Measurements from ENCODE around the gene PHLDA3.

Gene PHLDA3

DNA sequence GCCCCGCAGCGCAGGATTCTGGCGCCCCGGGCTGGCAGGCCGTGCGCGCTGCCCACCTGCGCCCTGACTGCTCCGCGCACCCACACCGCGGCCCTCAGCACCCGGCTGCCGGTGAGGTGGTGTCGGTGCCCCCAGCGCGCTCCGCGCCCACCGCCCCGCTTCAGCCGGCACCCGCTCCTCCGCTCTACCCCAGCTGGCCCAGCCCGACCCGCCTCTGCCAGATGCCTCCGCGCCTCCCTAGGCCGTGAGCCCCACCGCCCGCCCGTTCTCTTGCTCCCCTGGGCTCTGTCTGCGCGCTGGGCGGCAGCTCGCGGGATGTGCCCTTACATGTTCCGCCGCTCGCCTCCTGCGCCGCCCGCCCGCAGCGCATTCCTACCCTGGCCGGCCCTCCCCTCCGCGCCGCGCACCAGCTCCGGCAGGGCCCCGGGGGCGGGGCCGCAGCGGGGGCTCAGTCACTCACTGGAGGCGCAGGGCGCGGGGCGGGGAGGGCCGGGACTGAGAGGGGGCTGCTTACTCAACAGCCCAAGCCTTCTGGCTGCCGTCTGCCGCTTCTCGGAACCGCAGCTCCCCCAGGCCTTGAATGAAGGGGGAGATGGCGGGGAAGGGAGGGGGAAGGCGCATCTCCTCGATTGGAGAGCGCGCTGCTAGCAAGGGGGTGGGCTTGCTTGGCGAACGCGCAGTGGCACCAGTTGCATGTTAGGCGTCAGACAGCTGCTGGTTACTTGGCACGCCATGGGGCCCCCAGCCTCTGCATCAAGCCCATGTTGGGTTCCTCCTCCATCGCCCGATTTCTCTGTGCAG, at the start of gene PHLDA3:
Gene PHLDA3, minus strand, starts transcription at position 345 of the 801 bp plus-strand sequence. CDS start 402 bp downstream, outside the sequence.
- DNase-seq (ENCODE audit: low read depth) = no peak

DNA sequence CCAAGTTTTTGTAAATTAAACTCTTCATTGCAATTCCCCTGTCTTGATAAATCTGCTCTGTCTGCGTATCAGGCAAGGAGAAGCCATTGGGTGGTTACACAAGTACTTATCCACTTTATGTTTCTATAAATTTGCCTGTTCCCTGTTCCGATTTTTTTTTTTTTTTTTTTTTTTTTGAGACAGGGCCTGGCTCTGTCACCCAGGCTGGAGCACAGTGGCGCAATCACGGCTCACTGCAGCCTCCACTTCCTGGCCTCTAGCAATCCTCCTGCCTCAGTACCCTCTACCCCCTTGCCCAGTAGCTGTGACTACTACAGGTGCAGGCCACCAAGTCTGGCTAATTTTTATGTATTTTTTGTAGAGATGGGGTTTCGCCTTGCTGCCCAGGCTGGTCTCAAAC, 49.1 kb upstream of the PHLDA3 start:
- no peak for DNase-seq (ENCODE audit: low read depth)

DNA sequence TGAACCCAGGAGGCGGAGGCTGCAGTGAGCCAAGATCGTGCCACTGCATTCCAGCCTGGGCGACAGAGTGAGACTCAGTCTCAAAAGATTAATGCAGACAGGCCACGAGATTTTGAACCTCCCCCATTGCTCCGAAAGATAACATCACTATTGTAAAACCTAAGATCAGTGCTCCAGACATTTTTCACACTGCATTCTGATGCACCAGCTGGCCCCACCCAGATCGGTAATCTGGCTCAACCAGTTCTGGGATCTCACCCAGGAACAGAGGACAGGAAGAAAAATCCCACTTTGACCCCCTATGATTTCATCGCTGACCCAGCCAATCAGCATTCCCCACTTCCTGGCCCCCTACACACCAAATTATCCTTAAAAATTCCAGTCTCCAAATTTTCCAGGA, 48.6 kb upstream of the PHLDA3 start:
- no peak for DNase-seq (ENCODE audit: low read depth)

DNA sequence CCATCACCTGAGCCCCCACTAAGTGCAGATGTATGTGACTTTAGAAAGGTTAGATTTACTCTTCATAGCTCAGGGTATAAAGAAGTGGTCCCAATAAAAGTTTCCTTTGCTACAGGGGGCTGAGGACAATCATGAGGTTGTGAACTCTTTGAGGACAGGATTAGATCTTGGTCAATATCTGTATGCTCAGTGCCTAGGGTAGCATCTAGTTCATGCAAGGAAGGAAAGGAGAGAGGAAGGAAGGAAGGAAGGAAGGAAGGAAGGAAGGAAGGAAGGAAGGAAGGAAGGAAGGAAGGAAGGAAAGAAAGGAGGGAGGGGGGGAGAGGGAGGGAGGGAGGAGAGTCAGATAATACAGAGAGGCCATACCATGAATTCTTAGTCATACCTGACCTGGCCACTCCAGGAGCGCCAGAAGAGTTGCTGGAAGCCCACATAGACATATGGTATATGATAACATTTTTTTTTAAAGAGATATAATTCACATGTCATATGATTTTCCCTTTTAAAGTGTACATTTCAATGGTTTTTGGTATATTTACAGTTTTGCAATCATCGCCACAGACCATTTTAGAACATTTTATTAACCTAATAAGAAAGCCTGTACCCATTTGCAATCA, 47.6 kb upstream of the PHLDA3 start:
- DNase-seq (ENCODE audit: low read depth) = no peak

DNA sequence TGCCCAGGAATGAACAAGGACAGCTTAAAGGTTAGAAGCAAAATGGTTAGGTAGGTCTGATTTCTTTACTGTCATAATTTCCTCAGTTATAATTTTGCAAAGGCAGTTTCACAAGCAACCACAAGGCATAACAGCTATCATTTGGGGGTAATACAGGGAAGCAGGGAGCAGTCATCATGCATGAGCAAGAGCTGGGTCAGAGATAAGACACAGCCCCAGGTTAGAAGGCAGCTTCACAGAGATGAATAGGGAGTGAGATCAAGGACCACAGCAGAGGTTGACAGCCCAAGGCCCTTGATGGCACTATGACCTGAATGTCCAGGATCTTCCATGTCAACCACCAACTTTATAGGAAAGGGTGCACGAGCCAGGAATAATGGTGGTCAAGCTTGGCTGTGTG, 46.9 kb upstream of the PHLDA3 start:
- no peak for DNase-seq (ENCODE audit: low read depth)

DNA sequence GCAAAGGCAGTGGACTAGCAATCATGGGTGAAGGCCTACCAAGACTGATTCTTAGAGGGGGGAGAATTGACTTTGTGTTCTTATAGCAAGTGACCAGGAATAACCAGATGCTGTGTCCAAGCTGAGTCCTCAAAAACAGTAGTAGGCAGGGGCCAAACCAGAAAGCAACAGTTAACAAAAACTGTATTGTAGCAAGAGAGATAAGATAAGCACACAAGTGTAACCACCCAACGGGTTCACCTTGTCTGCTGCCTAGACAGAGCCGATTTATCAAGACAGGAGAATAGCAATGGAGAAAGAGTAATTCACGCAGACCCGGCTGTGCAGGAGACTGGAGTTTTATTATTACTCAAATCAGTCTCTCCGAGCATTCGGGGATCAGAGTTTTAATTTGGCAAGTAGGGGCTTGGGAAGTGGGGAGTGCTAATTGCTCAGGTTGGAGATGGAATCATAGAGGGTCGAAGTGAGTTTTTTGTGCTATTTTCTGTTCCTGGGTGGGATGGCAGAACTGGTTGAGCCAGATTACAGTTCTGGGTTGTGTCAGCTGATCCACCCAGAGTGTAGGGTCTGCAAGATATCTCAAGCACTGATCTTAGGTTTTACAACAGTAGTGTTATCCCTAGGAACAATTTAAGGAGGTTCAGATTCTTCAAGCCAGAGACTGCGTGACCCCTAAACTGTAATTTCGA, 46.2 kb upstream of the PHLDA3 start:
- no peak for DNase-seq (ENCODE audit: low read depth)

DNA sequence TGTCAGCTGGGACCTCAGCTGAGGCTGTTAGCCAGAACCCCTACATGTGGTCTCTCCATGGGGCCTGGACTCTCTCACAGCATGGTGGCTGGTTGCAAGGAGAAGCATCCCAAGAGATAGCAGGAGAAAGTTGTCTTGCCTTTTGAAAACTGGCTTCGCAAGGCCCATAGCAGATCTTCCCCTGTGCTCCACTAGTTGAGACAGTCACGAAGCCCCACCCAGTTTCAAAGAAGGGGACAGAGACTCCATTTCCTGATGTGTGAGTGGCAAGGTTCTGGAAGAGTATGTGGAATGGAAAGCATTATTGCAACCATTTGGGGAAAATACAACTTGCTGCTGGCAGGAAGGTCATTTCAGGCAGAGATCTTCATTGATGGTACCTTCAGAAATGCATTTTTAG, 45.5 kb upstream of the PHLDA3 start:
- no peak for DNase-seq (ENCODE audit: low read depth)

DNA sequence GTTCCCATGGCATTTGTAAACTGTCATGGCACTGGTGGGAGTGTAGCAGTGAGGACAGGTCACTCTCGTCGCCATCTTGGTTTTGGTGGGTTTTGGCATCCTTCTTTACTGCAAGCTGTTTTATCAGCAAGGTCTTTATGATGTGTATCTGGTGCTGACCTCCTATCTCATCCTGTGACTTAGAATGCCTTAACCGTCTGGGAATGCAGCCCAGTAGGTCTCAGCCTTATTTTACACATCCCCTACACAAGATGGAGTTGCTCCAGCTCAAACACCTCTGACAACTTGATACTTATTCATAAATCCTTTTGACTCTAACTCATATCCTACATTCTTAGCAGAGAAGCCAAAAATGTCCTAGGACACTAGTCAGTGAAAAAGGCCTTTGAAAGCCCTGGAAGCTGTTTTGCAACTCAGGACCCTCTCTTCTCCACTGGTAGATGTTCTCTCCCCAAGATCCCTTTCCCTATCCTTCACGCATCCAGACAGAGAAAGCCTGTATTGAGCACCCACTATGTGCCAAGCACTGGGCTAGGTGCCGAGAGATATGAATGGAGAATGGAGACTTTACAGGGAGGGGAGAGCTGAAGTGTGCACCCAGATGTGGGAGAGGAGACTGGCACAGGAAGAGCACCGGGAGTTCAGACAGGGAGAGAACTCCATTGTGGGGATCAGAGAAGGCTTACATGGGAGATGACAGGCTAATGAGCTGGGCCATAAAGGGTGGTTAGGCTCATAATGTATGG, 44.7 kb upstream of the PHLDA3 start:
- DNase-seq (ENCODE audit: low read depth) = no peak

DNA sequence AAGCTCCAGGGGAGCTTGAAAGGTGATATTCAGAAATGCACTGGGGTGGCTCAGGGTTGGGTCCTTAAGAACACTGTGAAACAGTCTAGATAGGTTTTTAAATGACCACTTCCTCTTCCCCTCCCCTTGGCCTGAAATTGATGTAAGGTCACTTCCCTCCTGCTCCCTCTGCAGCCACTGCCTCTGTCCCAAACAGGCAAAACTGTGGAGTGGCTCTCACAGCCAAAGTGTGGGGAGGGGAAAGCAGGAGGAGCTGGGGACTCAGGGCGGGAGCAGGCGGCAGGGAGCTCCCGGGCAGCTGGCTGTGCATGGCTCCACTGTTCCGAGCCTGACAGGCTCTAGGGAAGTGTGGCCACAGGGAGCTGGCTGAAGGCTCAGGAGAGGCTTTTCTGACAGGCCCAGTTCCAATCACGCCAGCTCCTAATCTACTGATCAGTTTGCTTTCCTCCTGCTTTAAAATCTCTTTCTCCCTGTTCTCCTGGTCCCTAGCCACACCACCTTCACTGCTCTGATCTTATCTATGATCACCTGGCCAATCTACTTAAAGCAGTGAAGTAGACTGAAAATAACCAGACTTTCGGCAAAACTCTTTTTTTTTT, 43.1 kb upstream of the PHLDA3 start:
- no peak for DNase-seq (ENCODE audit: low read depth)

DNA sequence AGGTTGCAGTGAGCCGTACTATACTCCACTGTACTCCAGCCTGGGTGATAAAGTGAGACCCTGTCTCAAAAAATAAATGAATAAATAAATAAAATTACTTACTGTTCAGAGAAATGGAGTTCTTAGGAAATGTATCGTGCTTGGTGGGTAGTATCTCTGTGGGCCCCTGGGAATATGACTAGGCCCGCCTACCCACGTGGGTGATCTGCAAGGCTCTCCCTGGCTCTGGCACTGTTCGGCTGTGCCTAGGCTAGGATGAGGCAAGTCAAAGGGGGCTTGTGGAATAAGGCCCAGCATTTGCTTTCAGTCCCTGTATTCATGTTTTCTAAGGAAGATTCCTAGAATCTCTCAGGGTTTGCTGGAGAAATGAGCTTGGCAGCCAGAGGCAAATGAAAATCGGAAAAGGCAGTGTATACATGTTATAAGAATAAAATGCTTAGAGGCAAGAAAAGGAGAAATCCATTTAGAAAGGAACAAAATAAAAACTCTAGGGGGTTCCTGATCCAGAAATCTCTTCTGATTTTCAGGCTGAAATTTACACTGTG, 42.5 kb upstream of the PHLDA3 start:
- DNase-seq (ENCODE audit: low read depth) = no peak

DNA sequence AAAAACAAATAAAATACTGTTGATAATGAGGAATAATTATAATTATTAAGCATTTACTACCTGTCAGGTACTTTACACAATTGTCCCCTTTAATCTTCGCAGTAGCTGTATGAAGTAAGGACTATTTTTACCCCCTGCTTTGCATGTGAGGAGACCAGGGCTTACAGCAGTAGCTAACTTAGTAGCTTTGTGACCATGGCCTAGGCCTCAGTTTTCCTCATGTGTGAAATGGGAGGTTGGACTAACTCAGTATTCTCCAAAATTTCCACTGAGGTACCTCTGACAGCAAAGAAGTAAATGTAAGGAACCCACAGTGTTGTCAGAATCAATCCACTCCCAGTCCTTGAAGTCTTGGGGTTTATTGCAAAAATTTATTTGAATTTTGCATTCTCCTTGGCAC, 41.7 kb upstream of the PHLDA3 start:
- DNase-seq (ENCODE audit: low read depth) = no peak

DNA sequence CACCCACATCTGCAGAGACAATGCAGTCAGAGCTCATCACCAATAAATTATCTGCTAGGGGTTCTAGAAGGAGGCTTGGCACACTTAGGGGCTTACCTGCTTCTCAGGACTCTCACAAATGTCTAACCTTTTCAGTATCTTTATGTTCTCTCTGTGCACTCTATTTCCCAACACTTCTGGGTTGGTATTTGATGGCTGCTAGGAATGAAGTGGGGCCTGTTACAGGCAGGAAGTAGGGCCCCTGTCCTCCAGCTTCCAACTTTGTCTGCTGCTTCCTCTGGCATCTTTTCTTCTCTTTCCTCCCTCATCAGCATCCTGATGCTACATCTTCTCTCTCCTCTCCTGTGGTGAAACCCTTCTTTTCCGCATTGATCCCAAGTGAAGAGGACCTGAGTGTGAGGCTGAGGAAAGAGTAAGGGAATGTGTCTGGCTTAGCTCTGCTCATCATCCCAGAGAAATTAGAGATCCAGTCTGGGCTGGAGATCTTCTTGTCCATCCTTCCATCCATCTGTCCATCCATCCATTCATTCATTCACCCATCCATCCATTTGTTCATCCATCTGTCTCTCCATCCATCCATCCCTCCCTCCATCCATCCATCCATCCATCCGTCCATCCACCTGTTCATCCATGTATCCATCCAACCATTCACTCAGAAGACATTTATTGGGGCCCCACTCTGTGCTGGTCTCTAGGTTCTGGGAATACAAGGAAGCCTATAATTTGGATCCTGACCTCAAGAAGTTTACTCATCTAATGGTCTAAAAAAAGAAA, 40.8 kb upstream of the PHLDA3 start:
- no peak for DNase-seq (ENCODE audit: low read depth)

DNA sequence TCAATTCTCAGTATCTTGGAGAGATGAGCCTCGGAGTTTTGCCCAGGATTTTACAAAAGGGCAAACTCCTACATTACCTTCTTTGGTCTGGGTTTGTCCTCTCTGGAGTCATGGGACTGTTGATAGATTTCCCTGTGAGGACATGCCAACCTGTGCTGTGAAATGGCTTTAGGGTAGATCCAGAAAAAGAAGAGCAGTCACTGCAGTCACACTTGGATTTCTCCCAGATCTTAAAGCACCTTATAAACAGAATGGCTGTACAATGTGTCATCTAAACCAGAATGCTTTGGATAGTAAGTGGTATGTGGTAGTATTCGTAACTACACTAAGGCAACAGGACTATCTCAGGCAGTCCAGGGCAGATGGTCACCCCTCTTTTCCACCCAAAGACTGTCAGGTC, 39.8 kb upstream of the PHLDA3 start:
- no peak for DNase-seq (ENCODE audit: low read depth)

DNA sequence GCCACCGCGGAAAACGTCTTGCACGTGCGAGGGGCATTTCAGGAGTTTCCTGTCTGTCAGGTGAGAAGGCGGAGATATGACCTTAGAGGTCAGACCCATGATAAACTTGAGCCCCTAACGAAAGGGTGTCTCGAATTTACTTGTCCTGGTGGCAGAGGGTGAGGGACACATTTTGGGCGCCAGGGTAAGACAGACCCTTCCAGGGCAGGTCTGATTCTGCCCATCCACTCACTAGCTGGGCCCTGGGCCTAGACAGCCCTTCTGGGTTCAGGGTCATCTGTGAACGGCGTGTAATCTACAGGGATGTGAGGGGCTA, 38.3 kb upstream of the PHLDA3 start:
- no peak for DNase-seq (ENCODE audit: low read depth)

DNA sequence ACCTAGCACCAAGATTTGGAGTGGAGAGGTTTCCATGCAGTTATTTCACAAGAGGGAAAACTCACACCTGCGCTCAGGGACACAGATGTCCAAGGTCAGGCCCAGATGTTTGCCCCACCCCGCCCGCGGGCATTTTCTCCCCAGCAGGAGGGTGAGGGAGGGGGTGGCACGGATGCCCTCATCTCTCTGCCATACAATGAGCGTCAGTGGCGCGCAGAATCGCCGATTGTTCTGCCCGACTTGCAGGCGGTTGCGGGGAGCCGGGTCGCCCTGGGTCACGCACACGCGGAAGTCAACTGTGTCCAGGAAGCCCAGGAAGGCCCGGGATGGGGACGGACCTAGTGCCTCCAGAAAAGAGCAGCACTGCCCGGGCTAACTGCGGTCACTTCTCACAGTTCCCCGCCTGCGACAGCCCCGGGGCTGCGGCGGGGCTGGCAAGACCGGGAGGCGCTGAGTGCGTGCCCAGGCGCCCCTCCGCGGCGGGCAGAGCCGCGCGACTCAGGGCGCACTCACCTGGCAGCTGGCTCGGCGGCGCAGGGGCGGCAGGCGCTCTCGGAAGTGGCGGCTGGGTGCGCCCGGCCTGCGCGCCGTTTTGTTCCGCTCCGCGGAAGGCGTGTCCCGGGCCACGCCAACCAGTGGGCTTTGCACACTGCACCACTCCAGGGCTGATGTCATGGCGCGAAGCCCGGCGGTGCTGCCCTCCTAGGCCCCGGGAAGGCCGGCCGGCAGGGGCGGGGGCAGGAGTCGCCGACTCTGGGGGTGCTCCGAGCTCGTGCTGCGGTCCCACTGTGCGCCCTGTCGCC, 37.8 kb upstream of the PHLDA3 start, which contains the start of gene CSRP1:
Gene CSRP1, minus strand, starts transcription at position 567 of the 803 bp plus-strand sequence. CDS start 10,820 bp downstream, outside the sequence.
- DNase-seq (ENCODE audit: low read depth) = no peak

DNA sequence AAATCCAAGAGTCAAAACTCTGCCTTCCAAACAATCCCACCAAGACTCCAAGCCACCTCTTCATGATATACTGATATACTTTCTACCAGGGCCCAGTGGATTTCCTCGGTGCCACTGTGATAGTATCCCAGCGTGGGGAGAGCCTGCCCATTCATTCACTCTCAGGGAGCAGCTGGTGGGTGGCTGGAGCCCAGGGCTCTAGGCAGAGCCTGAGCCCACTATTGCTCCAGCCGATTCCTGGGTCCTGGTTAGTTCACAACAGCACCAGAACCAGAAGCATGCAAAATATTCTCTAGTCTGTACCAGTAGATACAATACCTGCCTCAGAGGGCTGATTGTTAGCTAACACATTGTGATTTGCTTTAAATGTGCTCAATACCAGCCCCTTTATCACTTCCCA, 37.1 kb upstream of the PHLDA3 start:
- DNase-seq (ENCODE audit: low read depth) = no peak

DNA sequence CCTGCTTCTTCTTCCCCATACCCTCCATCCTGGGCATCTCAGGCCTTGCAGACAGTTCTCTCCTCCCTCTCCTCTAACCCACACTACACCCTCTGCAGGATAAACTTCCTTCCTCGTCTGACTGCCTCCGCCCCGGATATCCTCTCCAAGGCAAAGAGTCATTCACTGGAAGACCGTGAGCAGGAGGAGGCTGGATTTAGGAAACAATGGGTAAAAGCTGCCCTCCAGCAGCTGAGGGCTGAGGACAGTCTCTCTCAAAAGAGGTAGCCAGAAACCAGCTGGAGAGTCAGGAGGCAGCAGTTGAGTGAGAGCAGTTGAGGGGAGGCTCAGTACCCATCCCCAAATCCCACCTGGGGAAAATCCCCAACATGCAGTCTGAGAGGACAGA, 36.5 kb upstream of the PHLDA3 start:
- no peak for DNase-seq (ENCODE audit: low read depth)

DNA sequence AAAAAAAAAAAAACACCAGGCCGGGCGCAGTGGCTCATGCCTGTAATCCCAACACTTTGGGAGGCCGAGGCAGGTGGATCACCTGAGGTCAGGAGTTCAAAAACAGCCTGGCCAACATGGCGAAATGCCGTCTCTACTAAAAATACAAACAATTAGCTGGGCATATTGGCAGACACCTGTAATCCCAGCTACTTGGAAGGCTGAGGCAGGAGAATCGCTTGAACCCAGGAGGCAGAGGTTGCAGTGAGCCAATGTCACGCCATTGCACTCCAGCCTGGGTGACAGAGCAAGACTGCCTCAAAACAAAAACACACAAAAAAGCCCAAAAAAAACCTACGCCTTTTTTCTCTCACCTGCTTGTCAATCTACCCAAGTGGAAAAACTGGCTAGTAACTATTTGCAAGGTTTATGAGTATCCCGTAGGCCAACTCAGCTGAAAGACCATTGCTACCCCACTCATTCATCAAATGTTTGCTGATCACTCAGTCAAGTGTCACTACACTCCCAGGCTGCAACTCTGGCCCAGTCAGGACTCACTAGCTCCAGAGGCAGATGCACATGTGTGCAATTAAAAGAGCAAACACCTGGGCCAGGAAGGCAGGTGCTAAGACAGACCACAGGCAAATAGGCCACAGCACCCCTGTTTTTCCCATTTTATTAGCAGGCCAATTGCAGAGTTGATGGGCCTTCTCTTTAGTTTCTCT, 36.0 kb upstream of the PHLDA3 start:
- DNase-seq (ENCODE audit: low read depth) = no peak

DNA sequence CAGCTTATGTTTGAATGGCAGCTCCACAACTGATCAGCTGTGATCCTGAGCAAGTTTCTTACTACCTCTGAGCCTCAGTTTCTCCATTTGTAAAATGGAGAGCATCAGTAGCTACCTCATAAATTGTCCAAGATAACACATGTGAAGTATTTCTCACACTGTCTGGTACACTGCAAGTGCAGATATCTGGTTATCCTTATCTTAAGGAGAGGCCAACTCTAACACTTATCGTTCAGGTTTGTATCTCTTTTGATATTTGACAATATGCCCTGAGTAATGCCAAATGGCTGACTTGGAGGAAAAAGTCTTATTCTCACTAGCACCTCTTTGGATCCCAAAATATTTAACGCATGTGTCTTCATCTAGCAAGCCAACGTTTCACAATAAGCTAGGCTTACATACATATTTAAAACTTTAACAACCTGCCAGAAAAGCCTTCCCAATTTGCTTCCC, 35.2 kb upstream of the PHLDA3 start:
- DNase-seq (ENCODE audit: low read depth) = no peak

Measured in non-pigmented ciliary epithelial cell (primary cell).